HPDE6-E6E7 (cell line): Measurements from ENCODE around the gene LMX1A.

Experiments used
- DNase-seq: peaks from one replicate; pipeline ENCODE4 v3.0.0; 2011; ENCODE audit warnings: missing footprints; ENCODE audit errors: extremely low spot score

LMX1A gene

GRCh38 chr1:165367375-165367993 lies 11.0 kb upstream of the LMX1A start:
- peak; percentile 45 for DNase-seq

- no peak for DNase-seq
These were observed 8.8 kb upstream of the LMX1A start for GRCh38 chr1:165365341-165365740.

- no peak for DNase-seq
These were observed 8.1 kb upstream of the LMX1A start for GRCh38 chr1:165364568-165365133.

GRCh38 chr1:165356876-165357275 lies 361 bp upstream of the LMX1A start:
- no peak for DNase-seq

GRCh38 chr1:165355139-165355976 lies 1.2 kb downstream of the LMX1A start:
- no peak for DNase-seq

GRCh38 chr1:165354739-165355138 lies 1.8 kb downstream of the LMX1A start:
- no peak for DNase-seq

GRCh38 chr1:165353731-165354671 lies 2.5 kb downstream of the LMX1A start:
- no peak for DNase-seq

- no peak for DNase-seq
These were observed 3.8 kb downstream of the LMX1A start for GRCh38 chr1:165352442-165353293.

- DNase-seq, result no peak
These were observed 4.6 kb downstream of the LMX1A start for GRCh38 chr1:165351863-165352441.

GRCh38 chr1:165350840-165351239 lies 5.7 kb downstream of the LMX1A start:
- DNase-seq, result no peak

- DNase-seq, result no peak
These were observed 11.0 kb downstream of the LMX1A start for GRCh38 chr1:165345502-165345901.

- no peak for DNase-seq
These were observed 11.8 kb downstream of the LMX1A start for GRCh38 chr1:165344736-165345135.

GRCh38 chr1:165344198-165344597 lies 12.3 kb downstream of the LMX1A start:
- no peak for DNase-seq

- no peak for DNase-seq
These were observed 13.9 kb downstream of the LMX1A start for GRCh38 chr1:165342587-165342986.

- DNase-seq, result no peak
These were observed 14.3 kb downstream of the LMX1A start for GRCh38 chr1:165342168-165342567.

- DNase-seq, result no peak
These were observed 17.4 kb downstream of the LMX1A start for GRCh38 chr1:165339164-165339563.

- no peak for DNase-seq
These were observed 26.0 kb downstream of the LMX1A start for GRCh38 chr1:165330483-165330882.

GRCh38 chr1:165329104-165329503 lies 27.4 kb downstream of the LMX1A start:
- no peak for DNase-seq

- DNase-seq, result no peak
These were observed 28.4 kb downstream of the LMX1A start for GRCh38 chr1:165328136-165328535.

- no peak for DNase-seq
These were observed 29.0 kb downstream of the LMX1A start for GRCh38 chr1:165327538-165327937.
